ENCODE results near the gene ADIPOQ.

- no peak for TF ChIP-seq POLR2A (IDR thresholded peaks at IDR 0.05; ENCODE audit: low read depth, low read length)
- TF ChIP-seq RAD21 (IDR thresholded peaks at IDR 0.05; ENCODE audit: low read length), result no peak
- TF ChIP-seq, protein P1, sequence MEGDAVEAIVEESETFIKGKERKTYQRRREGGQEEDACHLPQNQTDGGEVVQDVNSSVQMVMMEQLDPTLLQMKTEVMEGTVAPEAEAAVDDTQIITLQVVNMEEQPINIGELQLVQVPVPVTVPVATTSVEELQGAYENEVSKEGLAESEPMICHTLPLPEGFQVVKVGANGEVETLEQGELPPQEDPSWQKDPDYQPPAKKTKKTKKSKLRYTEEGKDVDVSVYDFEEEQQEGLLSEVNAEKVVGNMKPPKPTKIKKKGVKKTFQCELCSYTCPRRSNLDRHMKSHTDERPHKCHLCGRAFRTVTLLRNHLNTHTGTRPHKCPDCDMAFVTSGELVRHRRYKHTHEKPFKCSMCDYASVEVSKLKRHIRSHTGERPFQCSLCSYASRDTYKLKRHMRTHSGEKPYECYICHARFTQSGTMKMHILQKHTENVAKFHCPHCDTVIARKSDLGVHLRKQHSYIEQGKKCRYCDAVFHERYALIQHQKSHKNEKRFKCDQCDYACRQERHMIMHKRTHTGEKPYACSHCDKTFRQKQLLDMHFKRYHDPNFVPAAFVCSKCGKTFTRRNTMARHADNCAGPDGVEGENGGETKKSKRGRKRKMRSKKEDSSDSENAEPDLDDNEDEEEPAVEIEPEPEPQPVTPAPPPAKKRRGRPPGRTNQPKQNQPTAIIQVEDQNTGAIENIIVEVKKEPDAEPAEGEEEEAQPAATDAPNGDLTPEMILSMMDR (conservative IDR thresholded peaks at IDR 0.05; ENCODE audit: low read depth, low read length), result no peak
- TF ChIP-seq, protein P2, sequence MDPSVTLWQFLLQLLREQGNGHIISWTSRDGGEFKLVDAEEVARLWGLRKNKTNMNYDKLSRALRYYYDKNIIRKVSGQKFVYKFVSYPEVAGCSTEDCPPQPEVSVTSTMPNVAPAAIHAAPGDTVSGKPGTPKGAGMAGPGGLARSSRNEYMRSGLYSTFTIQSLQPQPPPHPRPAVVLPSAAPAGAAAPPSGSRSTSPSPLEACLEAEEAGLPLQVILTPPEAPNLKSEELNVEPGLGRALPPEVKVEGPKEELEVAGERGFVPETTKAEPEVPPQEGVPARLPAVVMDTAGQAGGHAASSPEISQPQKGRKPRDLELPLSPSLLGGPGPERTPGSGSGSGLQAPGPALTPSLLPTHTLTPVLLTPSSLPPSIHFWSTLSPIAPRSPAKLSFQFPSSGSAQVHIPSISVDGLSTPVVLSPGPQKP (IDR thresholded peaks at IDR 0.05; ENCODE audit: borderline replicate concordance, low read depth, low read length), result no peak
Measured at GRCh38 chr3:186902154-186902553, 59.6 kb downstream of the ADIPOQ start.
